NCI-H524 treated with DMSO at 0.1 percent for 48 hours (cell line): ENCODE results near the gene CALML5.

Source experiments
- DNase-seq: peaks from one replicate; lab custom pipeline; 2025; lab: John Stamatoyannopoulos, UW

Gene CALML5

GRCh38 chr10:5533098-5533731, 33.8 kb upstream of the CALML5 start:
- DNase-seq: no peak

GRCh38 chr10:5532618-5533097, 33.3 kb upstream of the CALML5 start:
- no peak for DNase-seq

GRCh38 chr10:5532307-5532605, 32.9 kb upstream of the CALML5 start:
- no peak for DNase-seq

- no peak for DNase-seq
Observed at GRCh38 chr10:5531558-5532306, 32.4 kb upstream of the CALML5 start.

- no peak for DNase-seq
Observed at GRCh38 chr10:5530846-5531557, 31.6 kb upstream of the CALML5 start.

- DNase-seq: no peak
Observed at GRCh38 chr10:5530412-5530806, 31.0 kb upstream of the CALML5 start.

GRCh38 chr10:5529702-5530411, 30.5 kb upstream of the CALML5 start:
- no peak for DNase-seq

- DNase-seq: no peak
Observed at GRCh38 chr10:5528989-5529701, 29.8 kb upstream of the CALML5 start.

GRCh38 chr10:5527332-5528200, 28.2 kb upstream of the CALML5 start:
- no peak for DNase-seq

GRCh38 chr10:5526691-5527331, 27.4 kb upstream of the CALML5 start:
- DNase-seq: no peak

GRCh38 chr10:5525561-5526341, 26.4 kb upstream of the CALML5 start:
- no peak for DNase-seq

GRCh38 chr10:5524641-5525560, 25.5 kb upstream of the CALML5 start, which contains the start of gene CALML3:
Gene CALML3 (plus strand): TSS chr10:5524961. CDS start chr10:5525086, 125 bp downstream.
- DNase-seq: no peak

GRCh38 chr10:5523796-5524574, 24.6 kb upstream of the CALML5 start:
- no peak for DNase-seq

- DNase-seq: no peak
Observed at GRCh38 chr10:5522913-5523560, 23.7 kb upstream of the CALML5 start.

- DNase-seq: no peak
Observed at GRCh38 chr10:5519054-5519453, 19.7 kb upstream of the CALML5 start.

- no peak for DNase-seq
Observed at GRCh38 chr10:5518143-5518542, 18.8 kb upstream of the CALML5 start.

- no peak for DNase-seq
Observed at GRCh38 chr10:5517546-5517945, 18.2 kb upstream of the CALML5 start.
